GM18505 (cell line): ENCODE results near the gene SRPK3.

ENCODE experiments used
- ATAC-seq: cut with Tn5 transposase; IDR thresholded peaks from one replicate; pipeline ENCODE4 v1.9.1; 2021; ENCODE audit not compliant: unreplicated experiment
- POLR2A ChIP-seq: IDR thresholded peaks from 4 replicates; pipeline ENCODE4 v1.6.1; 2011; ENCODE audit warnings: borderline replicate concordance; ENCODE audit not compliant: insufficient read depth, insufficient read length; ENCODE audit errors: extremely low read depth

Gene SRPK3

DNA sequence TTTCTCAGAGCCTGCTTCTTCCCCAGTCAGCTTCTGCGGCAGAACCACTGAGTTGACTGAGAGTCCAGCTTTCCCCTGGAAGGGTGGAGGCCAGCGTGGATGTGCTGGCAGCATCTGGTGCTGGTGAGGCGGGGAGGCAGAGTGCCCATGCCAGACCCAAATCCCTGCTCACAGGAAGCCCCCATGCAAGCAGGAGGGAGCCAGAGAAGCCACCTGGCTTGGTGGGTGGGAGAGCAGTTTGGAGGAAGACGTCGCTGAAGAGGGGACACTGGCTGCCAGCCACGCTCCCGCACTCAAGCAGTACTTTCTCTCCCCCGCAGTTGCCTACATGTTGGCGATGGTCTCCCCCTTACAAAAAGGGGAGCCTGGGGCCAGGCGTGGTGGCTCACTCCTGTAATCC lies 43.5 kb downstream of the SRPK3 start:
- TF ChIP-seq POLR2A, result no peak
- no peak for ATAC-seq

DNA sequence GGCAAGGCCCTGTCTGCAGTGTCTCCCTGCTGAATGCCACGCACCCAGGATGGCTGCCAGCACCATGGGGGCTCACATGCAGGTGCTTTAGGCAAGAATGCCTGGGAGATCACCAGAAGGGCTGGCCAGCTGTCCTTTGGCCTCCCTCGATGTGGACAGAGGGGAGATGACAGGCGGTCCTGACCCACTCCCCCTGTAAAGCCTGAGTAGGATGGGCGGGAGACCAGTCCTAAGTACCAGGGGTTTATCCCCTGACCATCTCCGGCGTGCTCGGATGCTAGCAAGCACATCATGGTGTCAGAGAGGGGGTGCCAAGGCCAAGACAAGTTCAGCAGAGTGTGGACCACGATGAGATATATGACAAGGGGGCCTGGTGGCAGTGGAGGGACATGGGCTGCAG lies 44.2 kb downstream of the SRPK3 start:
- ATAC-seq, result no peak
- TF ChIP-seq POLR2A, result no peak

DNA sequence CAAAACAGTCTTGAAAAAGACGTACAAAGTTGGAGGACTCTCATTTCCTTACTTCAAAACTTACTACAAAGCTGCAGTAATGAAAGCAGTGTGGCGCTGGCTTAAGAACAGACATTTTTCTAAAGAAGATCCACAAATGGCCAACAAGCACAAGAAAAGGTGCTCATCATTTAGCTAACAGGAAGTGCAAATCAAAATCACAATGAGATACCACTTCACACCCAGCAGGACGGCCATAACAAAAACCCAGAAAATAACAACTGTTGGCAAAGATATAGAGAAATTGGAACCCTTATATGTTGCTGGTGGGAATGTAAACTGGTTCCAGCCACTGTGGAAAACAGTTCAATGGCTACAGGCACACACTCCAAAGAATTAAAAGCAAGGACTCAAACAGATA lies 46.2 kb downstream of the SRPK3 start:
- TF ChIP-seq POLR2A, result no peak
- no peak for ATAC-seq

DNA sequence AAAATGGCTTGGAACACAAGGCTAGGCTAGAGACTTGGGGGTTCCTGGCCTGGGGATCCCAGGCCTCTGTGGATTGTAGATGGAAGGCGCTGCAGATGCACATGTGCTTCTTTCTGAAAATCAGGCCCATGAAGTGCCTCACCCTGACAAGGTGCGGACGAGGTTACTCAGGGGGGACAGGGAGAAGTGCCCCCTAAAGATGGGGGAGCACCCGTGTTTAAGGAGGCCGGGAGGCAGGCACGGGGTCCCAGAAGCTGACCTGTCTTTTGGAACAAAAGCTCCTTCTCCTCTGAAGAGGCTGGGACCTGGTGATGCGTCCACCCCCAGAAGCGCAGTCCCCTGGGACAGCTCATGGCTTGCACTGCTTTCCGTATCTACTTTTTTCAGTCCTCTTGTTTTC lies 47.1 kb downstream of the SRPK3 start:
- ATAC-seq, result no peak
- TF ChIP-seq POLR2A, result no peak

DNA sequence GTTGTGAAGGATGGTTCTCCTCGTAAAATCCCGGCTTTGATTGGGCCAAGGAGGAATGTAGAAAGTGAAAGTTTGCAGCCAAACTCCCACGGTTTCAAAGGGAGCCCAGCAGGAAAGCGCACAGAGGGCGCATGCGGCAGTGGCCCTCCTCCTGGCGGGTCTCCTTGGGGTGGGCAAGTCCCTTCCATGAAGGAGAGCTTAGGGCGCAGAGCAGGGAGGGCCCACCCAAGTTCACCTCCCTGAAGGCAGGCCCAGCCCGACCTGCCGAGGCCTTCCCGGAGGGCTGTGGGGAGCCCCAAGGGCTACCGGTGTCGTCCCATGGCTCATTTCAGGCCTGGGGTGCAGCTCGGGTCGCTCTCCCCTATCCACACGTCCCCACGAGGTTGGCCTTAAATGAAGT lies 47.5 kb downstream of the SRPK3 start:
- no peak for TF ChIP-seq POLR2A
- ATAC-seq, result no peak

DNA sequence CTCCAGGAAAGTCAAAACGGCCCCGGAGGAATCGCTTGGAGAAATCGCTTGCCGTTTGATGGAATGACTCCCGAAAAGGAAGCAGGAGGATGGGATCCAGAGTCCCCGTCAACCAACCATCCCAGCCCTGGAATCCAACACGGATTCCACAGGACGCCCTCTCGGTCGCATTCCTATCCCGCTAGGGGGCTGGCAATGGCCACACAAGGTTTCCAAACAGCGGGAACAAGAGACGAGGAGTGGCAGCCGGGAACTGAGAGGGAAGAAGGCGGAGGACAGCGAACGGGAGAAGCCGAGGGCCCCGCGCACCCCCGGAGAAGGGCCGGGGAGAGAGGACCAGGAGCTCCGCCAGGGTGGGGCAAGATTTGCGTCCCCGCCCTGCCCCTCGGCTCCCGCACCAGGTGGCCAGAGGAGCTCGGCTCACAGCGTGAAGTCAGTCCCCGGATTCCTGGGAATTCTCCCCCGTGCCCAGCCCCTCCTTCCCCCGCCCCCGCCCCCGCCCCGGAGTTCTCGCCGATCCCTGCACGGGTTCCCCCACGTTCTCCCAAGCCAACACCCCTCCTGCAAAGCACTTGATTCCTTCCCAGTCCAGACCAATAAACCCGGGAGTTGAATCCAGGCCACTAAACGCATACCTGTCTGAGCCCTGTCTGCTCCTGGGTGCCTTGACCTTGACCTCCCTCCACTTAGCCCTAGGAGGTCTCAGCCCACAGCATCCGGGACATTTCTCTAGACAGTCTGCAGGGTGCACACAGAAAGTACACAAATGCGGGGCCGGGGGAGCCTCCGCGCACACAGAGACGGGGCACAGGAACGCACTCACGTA lies 48.1 kb downstream of the SRPK3 start:
- TF ChIP-seq POLR2A, result no peak
- ATAC-seq, result no peak

DNA sequence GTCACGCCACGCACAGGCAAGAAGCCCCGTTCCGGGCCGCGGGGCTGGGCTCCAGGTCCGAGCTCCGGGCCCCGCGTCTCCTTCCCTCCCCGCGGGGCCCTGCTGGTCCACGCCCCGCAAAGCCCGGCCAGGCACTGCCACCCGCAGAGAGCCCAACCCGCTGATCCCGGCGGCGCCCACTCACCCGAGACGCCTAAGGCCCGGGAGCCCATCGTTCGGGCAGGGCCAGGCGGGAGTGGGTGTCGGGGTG lies 48.6 kb downstream of the SRPK3 start:
- no peak for ATAC-seq
- no peak for TF ChIP-seq POLR2A

DNA sequence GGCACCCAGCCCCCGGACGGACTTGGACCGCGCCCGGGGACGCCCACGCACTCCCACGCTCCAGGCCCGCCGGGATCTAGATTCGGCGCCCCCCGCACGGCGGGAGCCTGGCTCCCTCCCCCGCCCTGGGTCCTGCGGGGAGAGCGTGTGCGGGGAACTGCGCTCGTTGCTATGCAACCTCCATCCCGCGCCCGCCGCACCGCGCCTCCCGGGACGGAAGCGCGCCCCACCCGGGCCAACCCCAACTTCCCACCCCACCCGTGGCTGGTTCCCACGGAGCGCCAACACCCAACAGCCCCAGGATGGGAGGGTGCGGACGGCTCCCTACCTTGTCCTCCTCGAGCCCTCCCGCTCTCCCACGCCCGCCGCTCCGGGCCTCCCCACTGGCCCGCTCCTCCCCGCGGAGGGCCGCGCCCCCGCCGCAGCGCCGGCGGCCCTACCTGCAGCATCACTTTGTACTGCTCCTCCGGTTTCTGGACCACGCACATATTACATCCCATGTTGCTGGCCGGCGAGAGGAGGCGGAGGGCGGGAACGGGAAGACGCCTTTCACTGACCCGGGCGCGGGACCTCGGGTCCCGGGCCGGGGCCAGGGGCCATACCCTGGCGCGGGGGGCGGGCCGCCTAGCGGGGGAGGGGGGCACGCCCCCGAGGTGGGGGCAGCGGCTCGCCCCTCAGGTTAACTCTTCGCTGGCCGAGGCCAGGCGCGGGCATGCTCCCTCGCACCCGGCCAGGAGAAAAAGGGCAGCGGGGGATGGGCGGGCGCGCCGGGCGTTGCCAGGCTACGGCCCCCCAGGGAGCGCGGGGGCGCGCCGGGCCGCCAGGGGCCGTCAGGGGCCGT lies 49.2 kb downstream of the SRPK3 start, which contains the start of gene PDZD4:
TSS of gene PDZD4 (minus strand) at position 746 of the 841 bp plus-strand sequence. CDS start at position 500, 246 bp downstream.
- no peak for ATAC-seq
- TF ChIP-seq POLR2A, result no peak

DNA sequence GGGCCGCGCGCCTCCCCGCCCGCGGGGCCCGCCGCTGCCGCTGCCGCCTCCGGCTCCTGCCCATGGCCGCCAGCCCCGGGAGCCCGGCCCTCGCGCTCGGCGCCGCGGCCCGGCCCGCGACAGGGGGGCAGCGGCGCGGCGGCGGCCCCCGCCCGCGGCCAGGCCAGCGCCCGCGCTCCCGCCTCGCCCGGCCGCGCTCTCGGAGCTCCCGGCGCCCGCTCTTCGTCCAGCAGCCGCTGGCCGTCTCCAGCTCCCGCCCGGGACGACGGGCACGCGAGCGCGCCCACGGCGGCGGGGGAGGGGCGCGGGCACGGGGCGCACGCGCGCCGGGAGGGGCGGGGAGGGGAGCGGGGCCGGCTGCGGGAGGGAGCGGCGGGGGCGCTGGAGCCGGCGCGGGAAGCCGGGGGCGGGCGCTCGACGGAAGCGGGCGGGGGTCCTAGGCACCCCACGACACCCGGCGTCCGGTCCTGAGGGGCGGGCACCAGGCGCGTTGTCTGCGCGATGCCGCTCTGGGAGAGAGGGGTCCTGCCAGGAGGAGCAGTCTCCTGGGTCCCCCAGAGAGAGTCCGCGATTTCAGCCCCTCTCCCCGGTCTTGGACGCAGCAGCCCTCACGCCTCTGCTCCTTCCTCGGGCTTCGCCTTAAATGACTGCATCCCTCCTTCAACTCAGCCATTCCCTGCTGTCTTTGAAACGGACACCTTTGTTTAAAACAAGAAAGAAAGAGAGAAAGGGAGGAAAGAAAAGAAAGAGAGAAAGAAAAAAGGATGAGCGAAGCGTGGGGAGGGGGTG lies 50.0 kb downstream of the SRPK3 start:
- no peak for TF ChIP-seq POLR2A
- ATAC-seq, result no peak

DNA sequence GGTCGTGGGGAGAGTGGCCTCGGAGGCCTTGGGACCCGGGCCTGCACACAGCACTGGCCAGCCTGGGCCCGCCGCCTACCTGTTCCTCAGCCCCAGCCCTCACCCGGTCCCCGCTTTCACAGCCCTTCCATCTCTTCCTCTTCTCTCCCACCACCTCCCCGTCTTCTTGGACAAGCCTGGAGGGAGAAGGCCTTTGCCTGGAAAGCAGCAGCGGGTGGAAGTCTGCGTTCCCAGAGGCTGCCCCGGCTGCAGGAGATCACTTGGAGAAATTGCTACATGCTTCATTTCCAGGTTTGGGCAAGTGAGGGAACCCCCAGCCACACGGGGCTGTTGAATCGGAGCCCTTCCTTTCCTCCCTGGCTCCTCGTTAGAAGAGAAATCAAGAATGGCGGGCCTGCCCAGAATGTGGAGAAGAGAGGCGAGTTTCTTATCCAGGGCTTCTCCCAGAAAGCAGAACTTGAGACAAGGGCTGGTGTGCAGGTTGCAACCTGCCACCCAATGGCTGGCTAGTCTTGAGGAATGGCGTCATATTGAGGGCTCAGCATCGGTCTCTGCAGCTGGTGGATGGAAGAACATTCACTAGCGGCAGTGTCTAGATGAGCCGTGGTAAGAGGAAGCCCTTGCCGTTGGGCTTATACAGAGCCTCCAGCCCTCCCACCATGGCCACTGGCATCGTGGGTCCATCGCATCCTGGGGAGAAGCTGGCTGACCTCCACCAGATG lies 50.7 kb downstream of the SRPK3 start:
- no peak for ATAC-seq
- no peak for TF ChIP-seq POLR2A

DNA sequence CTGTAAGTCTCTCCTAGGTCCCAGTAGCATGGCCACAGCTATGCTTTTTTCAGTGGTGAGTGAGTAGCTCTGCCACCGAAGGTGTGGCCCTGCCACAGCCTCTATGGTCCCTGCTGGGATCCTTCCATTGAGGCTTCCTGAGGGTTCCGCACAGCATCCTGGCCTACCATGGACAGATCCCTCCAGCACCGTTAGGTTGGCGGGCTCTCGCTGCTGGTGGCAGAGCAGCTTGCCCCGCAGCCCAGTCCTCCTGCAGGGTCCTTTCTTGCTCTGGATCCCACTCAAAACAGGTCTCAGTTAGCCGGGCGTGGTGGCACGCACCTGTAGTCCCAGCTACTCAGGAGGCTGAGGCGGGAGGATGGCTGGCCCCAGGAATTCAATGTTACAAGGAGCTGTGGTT lies 51.9 kb downstream of the SRPK3 start:
- TF ChIP-seq POLR2A, result no peak
- ATAC-seq, result no peak
